PC-3 (cell line): ENCODE measurements around the gene RBM14. TPM values are rescaled to one million over a fixed set of nuclear protein-coding genes. Genes with fewer than 3 reads are reported as not detected.

Experiments used
- ATAC-seq: fragments of 200-7000 bp; cut with Tn5 transposase; 2 replicates; pipeline ENCODE4 v1.9.1; 2020; ENCODE audit warnings: mild to moderate bottlenecking, moderate library complexity
- BruUV-seq: library from RNA; stranded (reverse); fragments of 400-500 nt; replicated peaks from 2 replicates; lab custom pipeline; 2021; lab: Mats Ljungman, UMichigan
- CTCF ChIA-PET: fragments of 300-600 bp; sonication (Branson Sonifier 250); formaldehyde crosslinking; loops from one replicate; lab custom pipeline; 2022; ENCODE audit warnings: antibody characterized with exemption; lab: Charles Lee
- POLR2A ChIA-PET: fragments of 300-600 bp; sonication (Branson Sonifier 250); formaldehyde crosslinking; loops from one replicate; lab custom pipeline; 2022; ENCODE audit warnings: antibody characterized with exemption; ENCODE audit not compliant: unreplicated experiment; lab: Charles Lee
- DNase-seq: peaks from one replicate; pipeline ENCODE4 v3.0.0-alpha.2; 2015
- H2AFZ ChIP-seq: fragments of 300-600 bp; sonication (generic); 2 replicates; pipeline ENCODE4 v1.6.0; 2016; ENCODE audit warnings: antibody characterized with exemption, low read length
- H3F3A ChIP-seq: fragments of 300-600 bp; sonication (generic); one replicate; pipeline ENCODE4 v1.6.0; 2017; ENCODE audit warnings: antibody characterized with exemption, low read length, control low read depth, mild to moderate bottlenecking; ENCODE audit not compliant: unreplicated experiment
- H3K27ac ChIP-seq: fragments of 300-600 bp; sonication (generic); 2 replicates; pipeline ENCODE4 v1.5.1; 2016; ENCODE audit warnings: mild to moderate bottlenecking, low read length
- H3K27me3 ChIP-seq: fragments of 300-600 bp; sonication (generic); 2 replicates; pipeline ENCODE4 v1.6.1; 2016; ENCODE audit warnings: low read length, mixed read lengths
- H3K36me3 ChIP-seq: fragments of 300-600 bp; sonication (generic); 2 replicates; pipeline ENCODE4 v1.6.1; 2016; ENCODE audit warnings: low read depth, mixed run types, low read length, mixed read lengths
- H3K4me1 ChIP-seq: fragments of 300-600 bp; sonication (generic); 2 replicates; pipeline ENCODE4 v1.5.1; 2016; ENCODE audit warnings: low read length; ENCODE audit not compliant: insufficient read depth
- H3K4me2 ChIP-seq: fragments of 300-600 bp; sonication (generic); 2 replicates; pipeline ENCODE4 v1.6.0; 2016; ENCODE audit warnings: low read length
- H3K4me3 ChIP-seq: fragments of 300-600 bp; sonication (generic); 2 replicates; pipeline ENCODE4 v1.5.1; 2016; ENCODE audit warnings: mild to moderate bottlenecking, low read length, mixed read lengths
- H3K79me2 ChIP-seq: fragments of 300-600 bp; sonication (generic); 2 replicates; pipeline ENCODE4 v1.6.1; 2017; ENCODE audit warnings: low read length, mixed read lengths
- H3K9ac ChIP-seq: fragments of 300-600 bp; sonication (generic); 2 replicates; pipeline ENCODE4 v1.6.0; 2016; ENCODE audit warnings: mild to moderate bottlenecking, low read length
- H3K9me2 ChIP-seq: fragments of 300-600 bp; sonication (generic); replicated peaks from 2 replicates; pipeline ENCODE4 v1.6.1; 2016; ENCODE audit warnings: mixed run types, low read length, mixed read lengths
- H3K9me3 ChIP-seq: fragments of 300-600 bp; sonication (generic); 2 replicates; pipeline ENCODE4 v1.6.1; 2016; ENCODE audit warnings: low read length, mixed read lengths
- H4K20me1 ChIP-seq: fragments of 300-600 bp; sonication (generic); 2 replicates; pipeline ENCODE4 v1.6.1; 2016; ENCODE audit warnings: low read length, mixed read lengths
- EZH2 ChIP-seq: fragments of 300-600 bp; sonication (generic); IDR thresholded peaks from one replicate; pipeline ENCODE4 v1.6.1; 2017; ENCODE audit warnings: antibody characterized with exemption, mild to moderate bottlenecking, low read length; ENCODE audit not compliant: unreplicated experiment
- EZH2phosphoT487 ChIP-seq: fragments of 300-600 bp; sonication (generic); IDR thresholded peaks from 2 replicates; pipeline ENCODE4 v1.6.1; 2018; ENCODE audit warnings: mild to moderate bottlenecking, antibody characterized with exemption, low read length, borderline replicate concordance
- intact Hi-C: fragments of 100-400 bp; cut with micrococcal nuclease; formaldehyde crosslinking; loops from 2 replicates; pipeline ENCODE4 v1.9.0; 2023
- total RNA-seq: library from RNA; depleted of rRNA; stranded (reverse); fragments of >200 nt; gene quantifications from 2 replicates; pipeline ENCODE4 v1.2.3, GENCODE V29; 2014
- TF ChIP-seq, protein P1 (sequence below): fragments of 300-600 bp; sonication (generic); conservative IDR thresholded peaks from 2 replicates; pipeline ENCODE4 v1.5.1; 2017; ENCODE audit warnings: antibody characterized with exemption, low read depth, mild to moderate bottlenecking, low read length

RBM14 gene
- total RNA-seq, 1 experiment from 2014 or later = 79.3 TPM

- ChIA-PET CTCF (no interaction called here), POLR2A (no interaction called here)
- Histone ChIP-seq H3K4me2 (no peak overlapping the region), H3K36me3 (peaks cover 45% of the 10 kb centered on the region), H3K4me1 (peaks cover 5% of the 10 kb centered on the region; the same call in 1 of the 2 replicates), H3K27ac (no peak overlapping the region), H3K9me2 (no peaks in the 10 kb centered on the region), H4K20me1 (peaks cover 44% of the 10 kb centered on the region), H3K79me2 (peaks cover 100% of the 10 kb centered on the region), H2AFZ (no peak overlapping the region), H3K9me3 (no peaks in the 10 kb centered on the region), H3K9ac (no peak overlapping the region), H3F3A (peaks cover 6% of the 10 kb centered on the region), H3K4me3 (no peak overlapping the region), H3K27me3 (no peaks in the 10 kb centered on the region)
- no peak for TF ChIP-seq EZH2
- TF ChIP-seq, protein P1, sequence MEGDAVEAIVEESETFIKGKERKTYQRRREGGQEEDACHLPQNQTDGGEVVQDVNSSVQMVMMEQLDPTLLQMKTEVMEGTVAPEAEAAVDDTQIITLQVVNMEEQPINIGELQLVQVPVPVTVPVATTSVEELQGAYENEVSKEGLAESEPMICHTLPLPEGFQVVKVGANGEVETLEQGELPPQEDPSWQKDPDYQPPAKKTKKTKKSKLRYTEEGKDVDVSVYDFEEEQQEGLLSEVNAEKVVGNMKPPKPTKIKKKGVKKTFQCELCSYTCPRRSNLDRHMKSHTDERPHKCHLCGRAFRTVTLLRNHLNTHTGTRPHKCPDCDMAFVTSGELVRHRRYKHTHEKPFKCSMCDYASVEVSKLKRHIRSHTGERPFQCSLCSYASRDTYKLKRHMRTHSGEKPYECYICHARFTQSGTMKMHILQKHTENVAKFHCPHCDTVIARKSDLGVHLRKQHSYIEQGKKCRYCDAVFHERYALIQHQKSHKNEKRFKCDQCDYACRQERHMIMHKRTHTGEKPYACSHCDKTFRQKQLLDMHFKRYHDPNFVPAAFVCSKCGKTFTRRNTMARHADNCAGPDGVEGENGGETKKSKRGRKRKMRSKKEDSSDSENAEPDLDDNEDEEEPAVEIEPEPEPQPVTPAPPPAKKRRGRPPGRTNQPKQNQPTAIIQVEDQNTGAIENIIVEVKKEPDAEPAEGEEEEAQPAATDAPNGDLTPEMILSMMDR = no peak
- DNase-seq = no peak
- no peak for ATAC-seq
- no TSS peak for BruUV-seq
- intact Hi-C loops = no loop called here
These were observed 16.5 kb downstream of the RBM14 start for GRCh38 chr11:66632952-66633351.

GRCh38 chr11:66636411-66636810, 20.0 kb downstream of the RBM14 start:
- Histone ChIP-seq H3K9me2 (no peaks in the 10 kb centered on the region), H3F3A (peaks cover 7% of the 10 kb centered on the region), H3K9ac (no peak overlapping the region), H2AFZ (no peak overlapping the region), H3K27ac (no peak overlapping the region), H3K36me3 (peaks cover 36% of the 10 kb centered on the region), H3K9me3 (no peaks in the 10 kb centered on the region), H4K20me1 (peaks cover 44% of the 10 kb centered on the region), H3K4me3 (no peak overlapping the region), H3K4me1 (peaks cover 24% of the 10 kb centered on the region), H3K27me3 (no peaks in the 10 kb centered on the region), H3K79me2 (peaks cover 97% of the 10 kb centered on the region), H3K4me2 (no peak overlapping the region)
- TF ChIP-seq EZH2phosphoT487 (no peak), EZH2 (no peak)
- TF ChIP-seq, protein P1 = no peak
- BruUV-seq = no TSS peak
- DNase-seq = no peak
- CTCF ChIA-PET = no interaction called here
- POLR2A ChIA-PET = no interaction called here
- ATAC-seq = no peak
- intact Hi-C loops = no loop called here

GRCh38 chr11:66637557-66638176, 21.2 kb downstream of the RBM14 start:
- H4K20me1 ChIP-seq = peaks cover 48% of the 10 kb centered on the region
- intact Hi-C loops = loop anchor here (2.0 kb wide), 1 partner anchor 21 kb away; the partner anchor contains the start of gene RBM14
- peak overlapping the region; percentile 56 for H3K27ac ChIP-seq
- ATAC-seq (peak; percentile 12), DNase-seq (no peak)
- no peaks in the 10 kb centered on the region for H3K9me2 ChIP-seq
- no peak for TF ChIP-seq EZH2
- no peak for TF ChIP-seq EZH2phosphoT487
- TF ChIP-seq, protein P1 = no peak
- BruUV-seq = TSS peak; percentile 90
- CTCF ChIA-PET = interaction anchor here (0.6 to 1.2 kb wide), 3 partner anchors 45 to 842 kb away, joined by 3 to 5 read pairs (median 3); partner anchors contain the start of gene CCDC87
- peaks cover 97% of the 10 kb centered on the region for H3K79me2 ChIP-seq
- POLR2A ChIA-PET = interaction anchor here (0.6 to 1.2 kb wide), 5 partner anchors 19 to 557 kb away, joined by 4 to 20 read pairs (median 5); partner anchors contain the start of genes DPP3, RBM14 and RBM4B
- H3F3A ChIP-seq = peaks cover 7% of the 10 kb centered on the region
- peak overlapping the region; percentile 76 for H2AFZ ChIP-seq
- peaks cover 41% of the 10 kb centered on the region for H3K36me3 ChIP-seq
- peak overlapping the region; percentile 80 for H3K4me2 ChIP-seq
- peak overlapping the region; percentile 66 for H3K9ac ChIP-seq
- H3K9me3 ChIP-seq = no peaks in the 10 kb centered on the region
- H3K4me3 ChIP-seq = peak overlapping the region; percentile 57
- no peaks in the 10 kb centered on the region for H3K27me3 ChIP-seq
- peaks cover 37% of the 10 kb centered on the region for H3K4me1 ChIP-seq
